ENCODE data around the gene KPNA4.

- TF ChIP-seq EZH2 (IDR thresholded peaks at IDR 0.05; ENCODE audit: insufficient read depth, poor library complexity, severe bottlenecking): no peak
- no peak for TF ChIP-seq EZH2phosphoT487 (IDR thresholded peaks at IDR 0.05; ENCODE audit: insufficient read depth, low read depth)
These were observed 47.2 kb upstream of the KPNA4 start for GRCh38 chr3:160612386-160613075.

Data from GM23248 (cell line).